Psoas muscle (tissue), 8 donors: ENCODE measurements around the gene EBF3. TPM values are rescaled to one million over a fixed set of nuclear protein-coding genes. Genes with fewer than 3 reads are reported as not detected.
A peak's percentile ranks its signal among the peaks of the same experiment; 100 is the strongest.

ENCODE experiments used
- ATAC-seq, 4 donors: fragments of 200-7000 bp; cut with Tn5 transposase; one replicate each; pipeline ENCODE4 v1.9.1; 2020; ENCODE audit warnings: moderate library complexity in 3 of 4, mild to moderate bottlenecking in 2 of 4
- DNase-seq, 2 donors: peaks; one replicate each; pipeline ENCODE4 v3.0.0-alpha.2; 2020
- H3K27ac ChIP-seq: fragments of 200-600 bp; one replicate; pipeline ENCODE4 v1.8.0; 2022
- H3K27me3 ChIP-seq, 3 donors: fragments of 200-600 bp in 1 of 3; one replicate each; pipeline versions ENCODE4 v1.6.1 to v1.8.0; 2013 to 2022; ENCODE audit warnings: low read length in 2 of 3, mild to moderate bottlenecking in 2 of 3, moderate library complexity in 1 of 3; ENCODE audit not compliant: insufficient read depth in 3 of 3
- H3K36me3 ChIP-seq, 2 donors: fragments of 200-600 bp in 1 of 2; one replicate each; pipeline versions ENCODE4 v1.6.1 to v1.8.0; 2013 to 2022; ENCODE audit warnings: low read depth in 1 of 2, mild to moderate bottlenecking in 1 of 2, moderate library complexity in 1 of 2; ENCODE audit not compliant: insufficient read depth in 1 of 2
- H3K4me1 ChIP-seq: fragments of 200-600 bp; one replicate; pipeline ENCODE4 v1.8.0; 2022
- H3K4me3 ChIP-seq: fragments of 200-600 bp; one replicate; pipeline ENCODE4 v1.8.0; 2022; ENCODE audit warnings: mild to moderate bottlenecking
- H3K9me3 ChIP-seq: fragments of 200-600 bp; one replicate; pipeline ENCODE4 v1.8.0; 2022
- CTCF ChIP-seq: fragments of 200-600 bp; IDR thresholded peaks from one replicate; pipeline ENCODE4 v1.8.0; 2022; ENCODE audit warnings: antibody characterized with exemption
- WGBS, 3 donors: extraction: QIAGEN DNeasy Blood & Tissue Kit; methylation state at CpG; one replicate each; pipeline versions ENCODE4 v1.1.6 to v1.1.7; 2013; 5-methylcytosine and 5-hydroxymethylcytosine counted together
- intact Hi-C, 2 donors: fragments of 100-400 bp; cut with DNase I; formaldehyde crosslinking; loops; one replicate each; pipeline versions ENCODE4 v1.11.0 to v1.14.2; 2022
- polyA plus RNA-seq, 3 donors: library from polyadenylated mRNA; stranded (reverse); fragments of 200-250 nt; gene quantifications; one replicate each; pipeline ENCODE4 v1.2.3, GENCODE V29; 2013
- total RNA-seq, 4 donors: library from RNA; stranded (reverse); fragmentation: NEBNext Ultra II Directional in 2 of 4; extraction: Animal tissue kit (Norgen Biotek cat#: 25700) in 2 of 4; gene quantifications; one replicate each; pipeline versions ENCODE4 v1.2.1 to v1.2.4, GENCODE V29; 2021 to 2023
- donor health status: healthy with polysubstance abuse.
- donor health status: DM: no; HTN: no; CAD: no; lungs with moderate emphysema.
- donor health status: Bipolar disorder and iron deficiency.
- donor health status: healthy.
- donor health status: DM: yes; HTN: yes; CAD: no.
- donor health status: DM: no; HTN: no; CAD: no.
- donor health status: DM: no; HTN: no; CAD: no.
- donor health status: DM: yes; HTN: yes; CAD: no.

EBF3 gene
- total and polyA plus RNA-seq, 7 donors, result 3.2 to 10.1 (median 5.2) TPM

GRCh38 chr10:129955601-129956285 is 8.3 kb downstream of the EBF3 start:
- intact Hi-C loops, result loop anchor here (5.0 kb wide), 2 partner anchors 68 to 923 kb away; no protein-coding TSS in a partner anchor
- peaks cover 63% of the 10 kb centered on the region for H3K4me1 ChIP-seq
- WGBS, 3 donors, result 13 to 19% (median 15%) methylated on average over 6 of the region's 6 CpGs
- H3K36me3 ChIP-seq, result peaks cover 0 to under 1% of the 10 kb centered on the region in 2 donors
- ATAC-seq (peak; percentile 44 to 63 (median 54)), DNase-seq (no peak)
- H3K4me3 ChIP-seq, result peak overlapping the region; percentile 83
- TF ChIP-seq CTCF, result peak; percentile 12
- peak overlapping the region; percentile 94 for H3K27ac ChIP-seq
- no peaks in the 10 kb centered on the region for H3K9me3 ChIP-seq
- H3K27me3 ChIP-seq, result peaks cover 0 to 23% (median 0%) of the 10 kb centered on the region in 3 donors

- peak overlapping the region; percentile 94 for H3K27ac ChIP-seq
- H3K27me3 ChIP-seq, result peaks cover 0 to 13% (median 0%) of the 10 kb centered on the region in 3 donors
- no peaks in the 10 kb centered on the region for H3K9me3 ChIP-seq
- no peak for ATAC-seq
- TF ChIP-seq CTCF, result no peak
- H3K4me3 ChIP-seq, result peak overlapping the region; percentile 83
- no peaks in the 10 kb centered on the region for H3K36me3 ChIP-seq
- WGBS, 3 donors, result 25 to 57% (median 29%) methylated on average over 11 of the region's 11 CpGs
- intact Hi-C loops, result loop anchor here (5.0 kb wide), 2 partner anchors 67 to 922 kb away; no protein-coding TSS in a partner anchor
- no peak for DNase-seq
- H3K4me1 ChIP-seq, result peaks cover 68% of the 10 kb centered on the region
Measured at GRCh38 chr10:129954492-129955315, 9.4 kb downstream of the EBF3 start.

GRCh38 chr10:129953119-129954051 is 10.7 kb downstream of the EBF3 start:
- Histone ChIP-seq H3K27me3 (peaks cover 0 to 4% (median 0%) of the 10 kb centered on the region in 3 donors), H3K36me3 (no peaks in the 10 kb centered on the region), H3K4me3 (peak overlapping the region; percentile 83), H3K27ac (peak overlapping the region; percentile 94), H3K4me1 (peaks cover 77% of the 10 kb centered on the region), H3K9me3 (no peaks in the 10 kb centered on the region)
- ATAC-seq (peak; percentile 20 to 53 (median 38)), DNase-seq (no peak)
- no peak for TF ChIP-seq CTCF
- 21 to 49% (median 28%) methylated on average over 16 to 22 of the region's 22 CpGs for WGBS, 3 donors
- intact Hi-C loops, result no loop called here

- peak in 1 of 4 donors; percentile 20 for ATAC-seq
Measured at GRCh38 chr10:129952378-129953118, 11.5 kb downstream of the EBF3 start.

More at GRCh38 chr10:129952378-129953118, 11.5 kb downstream of the EBF3 start:
- Histone ChIP-seq H3K9me3 (no peaks in the 10 kb centered on the region), H3K36me3 (no peaks in the 10 kb centered on the region), H3K27me3 (peaks cover 0 to 4% (median 0%) of the 10 kb centered on the region in 3 donors), H3K4me3 (peak overlapping the region; percentile 83), H3K27ac (peak overlapping the region; percentile 94), H3K4me1 (peaks cover 73% of the 10 kb centered on the region)
- 33 to 50% (median 42%) methylated on average over 13 of the region's 13 CpGs for WGBS, 3 donors
- TF ChIP-seq CTCF, result no peak
- intact Hi-C loops, result no loop called here
- no peak for DNase-seq
